Right atrium auricular region (tissue), 2 donors: ENCODE results near the gene NCKAP5. TPM values are rescaled to one million over a fixed set of nuclear protein-coding genes. Genes with fewer than 3 reads are reported as not detected.
A peak's percentile ranks its signal among the peaks of the same experiment; 100 is the strongest.

Source experiments
- DNase-seq: peaks from one replicate; pipeline ENCODE4 v3.0.0-alpha.2; 2019; ENCODE audit warnings: low spot score
- H3K27ac ChIP-seq, 2 donors: fragments of 200-600 bp; sonication (generic); 1 replicate in 1 of 2; 2 replicates in 1 of 2; pipeline ENCODE4 v1.5.1; 2016 to 2019
- H3K27me3 ChIP-seq, 2 donors: fragments of 200-600 bp; sonication (generic); one replicate each; pipeline versions ENCODE4 v1.5.1 to v1.6.0; 2017 to 2019
- H3K36me3 ChIP-seq: fragments of 200-600 bp; sonication (generic); one replicate; pipeline ENCODE4 v1.5.1; 2016
- H3K4me1 ChIP-seq, 2 donors: fragments of 200-600 bp; sonication (generic); one replicate each; pipeline versions ENCODE4 v1.5.1 to v1.6.0; 2017 to 2019
- H3K4me3 ChIP-seq, 2 donors: fragments of 200-600 bp; sonication (generic); 1 replicate in 1 of 2; 2 replicates in 1 of 2; pipeline ENCODE4 v1.5.1; 2017 to 2019; ENCODE audit warnings: mild to moderate bottlenecking in 1 of 2, moderate library complexity in 1 of 2
- H3K9me3 ChIP-seq, 2 donors: fragments of 200-600 bp; sonication (generic); one replicate each; pipeline ENCODE4 v1.5.1; 2019
- CTCF ChIP-seq, 2 donors: fragments of 200-600 bp; sonication (generic); IDR thresholded peaks; one replicate each; pipeline ENCODE4 v1.5.1; 2019; ENCODE audit warnings: antibody characterized with exemption in 2 of 2
- total RNA-seq, 2 donors: library from RNA; depleted of rRNA; stranded (reverse); fragments of >200 nt; gene quantifications; one replicate each; pipeline ENCODE4 v1.1.0, GENCODE V29; 2016

NCKAP5 gene
- total RNA-seq, 2 donors from 2014 or later, result 3.6 to 5.4 TPM

- Histone ChIP-seq H3K9me3 (no peaks in the 10 kb centered on the region), H3K36me3 (no peaks in the 10 kb centered on the region), H3K27me3 (no peaks in the 10 kb centered on the region), H3K27ac (no peak overlapping the region), H3K4me3 (no peak overlapping the region), H3K4me1 (peaks cover 0 to 35% of the 10 kb centered on the region in 2 donors)
- no peak for DNase-seq
- no peak for TF ChIP-seq CTCF (IDR thresholded peaks at IDR 0.05)
Observed at GRCh38 chr2:133418671-133419070, 149.6 kb downstream of the NCKAP5 start.

GRCh38 chr2:133418021-133418420 is 150.2 kb downstream of the NCKAP5 start:
- TF ChIP-seq CTCF (IDR thresholded peaks at IDR 0.05), result no peak
- no peak for DNase-seq
- H3K27me3 ChIP-seq, result no peaks in the 10 kb centered on the region
- H3K36me3 ChIP-seq, result no peaks in the 10 kb centered on the region
- H3K4me3 ChIP-seq, result no peak overlapping the region
- H3K27ac ChIP-seq, result no peak overlapping the region
- no peaks in the 10 kb centered on the region for H3K9me3 ChIP-seq
- peaks cover 0 to 35% of the 10 kb centered on the region in 2 donors for H3K4me1 ChIP-seq

GRCh38 chr2:133417415-133417814 is 150.8 kb downstream of the NCKAP5 start:
- H3K36me3 ChIP-seq, result no peaks in the 10 kb centered on the region
- no peak overlapping the region for H3K4me3 ChIP-seq
- no peaks in the 10 kb centered on the region for H3K9me3 ChIP-seq
- H3K27ac ChIP-seq, result no peak overlapping the region
- H3K27me3 ChIP-seq, result no peaks in the 10 kb centered on the region
- no peak for TF ChIP-seq CTCF (IDR thresholded peaks at IDR 0.05)
- DNase-seq, result no peak
- H3K4me1 ChIP-seq, result peaks cover 0 to 35% of the 10 kb centered on the region in 2 donors

GRCh38 chr2:133416736-133417135 is 151.5 kb downstream of the NCKAP5 start:
- TF ChIP-seq CTCF (IDR thresholded peaks at IDR 0.05), result no peak
- H3K4me3 ChIP-seq, result no peak overlapping the region

GRCh38 chr2:133416146-133416545 is 152.1 kb downstream of the NCKAP5 start:
- Histone ChIP-seq H3K4me3 (no peak overlapping the region), H3K36me3 (no peaks in the 10 kb centered on the region), H3K27ac (no peak overlapping the region), H3K9me3 (no peaks in the 10 kb centered on the region), H3K4me1 (peaks cover 0 to 25% of the 10 kb centered on the region in 2 donors), H3K27me3 (no peaks in the 10 kb centered on the region)
- DNase-seq, result no peak
- no peak for TF ChIP-seq CTCF (IDR thresholded peaks at IDR 0.05)

More at GRCh38 chr2:133416736-133417135, 151.5 kb downstream of the NCKAP5 start:
- no peak for DNase-seq
- H3K27me3 ChIP-seq, result no peaks in the 10 kb centered on the region
- peaks cover 0 to 31% of the 10 kb centered on the region in 2 donors for H3K4me1 ChIP-seq
- H3K9me3 ChIP-seq, result no peaks in the 10 kb centered on the region
- H3K36me3 ChIP-seq, result no peaks in the 10 kb centered on the region
- no peak overlapping the region for H3K27ac ChIP-seq

- H3K9me3 ChIP-seq, result no peaks in the 10 kb centered on the region
- no peaks in the 10 kb centered on the region for H3K27me3 ChIP-seq
- no peak for TF ChIP-seq CTCF (IDR thresholded peaks at IDR 0.05)
- H3K4me1 ChIP-seq, result peaks cover 0 to 22% of the 10 kb centered on the region in 2 donors
- no peak overlapping the region for H3K4me3 ChIP-seq
- no peaks in the 10 kb centered on the region for H3K36me3 ChIP-seq
- no peak for DNase-seq
- peak overlapping the region in 1 of 2 donors; percentile 26 for H3K27ac ChIP-seq
Observed at GRCh38 chr2:133415210-133415876, 152.9 kb downstream of the NCKAP5 start.
